HG02610 (cell line): ENCODE measurements around the gene ORAI1.

Experiments
- ATAC-seq: cut with Tn5 transposase; IDR thresholded peaks from one replicate; pipeline ENCODE4 v1.9.1; 2021; ENCODE audit warnings: mild to moderate bottlenecking, moderate library complexity; ENCODE audit not compliant: unreplicated experiment

Gene ORAI1

GRCh38 chr12:121689430-121689829 lies 63.1 kb downstream of the ORAI1 start:
- ATAC-seq, result no peak
